HG02852 (cell line): ENCODE data around the gene CLIC1.

ENCODE experiments used
- ATAC-seq: cut with Tn5 transposase; IDR thresholded peaks from one replicate; pipeline ENCODE4 v1.9.1; 2021; ENCODE audit warnings: mild to moderate bottlenecking, moderate library complexity; ENCODE audit not compliant: unreplicated experiment

Gene CLIC1

DNA sequence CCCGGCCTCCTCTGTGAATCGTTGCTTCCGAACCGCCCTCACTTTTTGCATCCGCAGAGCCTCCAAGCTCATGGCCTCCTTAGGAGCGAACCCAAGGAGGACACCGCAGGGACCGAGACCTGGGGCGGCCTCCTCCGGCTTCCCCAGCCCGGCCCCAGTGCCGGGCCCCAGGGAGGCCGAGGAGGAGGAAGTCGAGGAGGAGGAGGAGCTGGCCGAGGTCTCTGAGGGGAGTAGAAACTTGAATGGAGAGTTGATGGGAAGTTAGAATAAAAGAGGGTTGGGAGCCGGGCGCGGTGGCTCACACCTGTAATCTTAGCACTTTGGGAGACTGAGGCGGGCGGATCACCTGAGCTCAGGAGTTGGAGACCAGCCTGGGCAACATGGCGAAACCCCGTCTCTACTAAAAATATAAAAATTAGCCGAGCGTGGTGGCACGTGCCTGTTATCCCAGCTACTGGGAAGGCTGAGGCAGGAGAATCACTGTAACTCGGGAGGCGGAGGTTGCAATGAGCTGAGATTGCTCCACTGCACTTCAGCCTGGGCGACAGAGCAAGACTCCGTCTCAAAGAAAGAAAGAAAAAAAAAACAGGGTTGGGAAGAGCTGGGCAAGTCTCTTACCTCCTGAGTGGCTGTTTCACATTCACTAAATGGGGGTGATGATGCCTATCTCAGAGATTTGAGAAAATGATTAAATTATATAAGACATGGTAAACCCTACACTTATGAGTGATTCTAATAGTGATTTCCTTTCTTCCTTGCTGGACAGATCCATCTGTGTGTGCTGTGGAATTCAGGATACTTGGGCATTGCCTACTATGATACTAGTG lies 4.3 kb upstream of the CLIC1 start:
- ATAC-seq = peak; percentile 1

GRCh38 chr6:31739639-31740396 lies 3.5 kb upstream of the CLIC1 start, which contains the start of gene MSH5:
Gene MSH5, plus strand, starts transcription at chr6:31740005. Its CDS starts 462 bp downstream, at chr6:31740467.
- ATAC-seq = peak; percentile 72

DNA sequence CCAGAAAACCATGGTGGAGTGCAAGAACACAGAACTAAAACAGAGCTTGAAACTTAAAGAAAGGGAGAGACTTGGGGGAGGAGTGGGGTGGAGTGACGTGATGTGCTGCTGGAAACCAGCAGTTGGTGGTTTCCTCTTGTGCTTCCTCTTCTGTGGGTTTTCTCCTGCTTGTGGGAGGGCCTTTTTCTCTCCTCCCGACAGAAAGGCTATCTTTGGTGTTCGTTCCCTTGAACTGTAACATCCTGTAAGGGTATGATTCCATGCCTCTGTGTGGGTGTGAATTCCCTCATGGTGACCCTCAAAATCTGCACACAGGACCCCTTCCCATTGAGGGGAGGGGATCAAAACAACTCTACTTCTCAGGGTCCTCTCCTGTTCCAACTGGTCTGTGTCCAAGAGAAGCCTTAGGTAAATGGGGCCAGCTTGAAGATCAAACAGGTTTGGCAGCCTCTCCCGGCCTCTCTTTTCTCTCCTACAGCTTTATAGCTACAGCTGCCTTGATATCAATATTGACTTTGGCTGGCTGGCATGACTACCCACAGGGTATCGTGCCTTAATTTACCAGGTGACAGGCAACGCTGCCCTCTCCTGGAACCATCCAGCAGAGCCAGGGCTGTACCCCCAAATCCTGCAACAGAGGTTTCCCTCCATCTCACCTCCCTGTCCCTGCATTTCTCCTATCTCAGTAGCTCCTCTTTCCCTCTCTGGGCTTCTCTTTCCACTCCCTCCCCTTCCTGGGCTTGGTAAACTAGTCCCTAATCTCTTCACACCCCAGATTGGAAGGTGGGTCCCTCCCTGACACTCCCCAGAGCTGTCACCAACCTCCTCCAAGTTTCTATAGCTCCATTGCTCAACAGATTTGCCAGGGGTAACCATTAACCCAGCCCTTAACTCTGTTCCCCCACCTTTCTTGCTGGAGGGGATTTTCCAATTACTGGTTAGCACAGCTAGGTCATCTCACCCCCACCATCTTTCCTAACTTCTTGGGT lies 2.0 kb upstream of the CLIC1 start:
- no peak for ATAC-seq

GRCh38 chr6:31737315-31737990 lies 1.1 kb upstream of the CLIC1 start:
- ATAC-seq = no peak

- ATAC-seq = no peak
These were observed 511 bp upstream of the CLIC1 start for GRCh38 chr6:31736768-31737314.

- ATAC-seq = no peak
These were observed 1.4 kb downstream of the CLIC1 start for GRCh38 chr6:31734821-31735406.

DNA sequence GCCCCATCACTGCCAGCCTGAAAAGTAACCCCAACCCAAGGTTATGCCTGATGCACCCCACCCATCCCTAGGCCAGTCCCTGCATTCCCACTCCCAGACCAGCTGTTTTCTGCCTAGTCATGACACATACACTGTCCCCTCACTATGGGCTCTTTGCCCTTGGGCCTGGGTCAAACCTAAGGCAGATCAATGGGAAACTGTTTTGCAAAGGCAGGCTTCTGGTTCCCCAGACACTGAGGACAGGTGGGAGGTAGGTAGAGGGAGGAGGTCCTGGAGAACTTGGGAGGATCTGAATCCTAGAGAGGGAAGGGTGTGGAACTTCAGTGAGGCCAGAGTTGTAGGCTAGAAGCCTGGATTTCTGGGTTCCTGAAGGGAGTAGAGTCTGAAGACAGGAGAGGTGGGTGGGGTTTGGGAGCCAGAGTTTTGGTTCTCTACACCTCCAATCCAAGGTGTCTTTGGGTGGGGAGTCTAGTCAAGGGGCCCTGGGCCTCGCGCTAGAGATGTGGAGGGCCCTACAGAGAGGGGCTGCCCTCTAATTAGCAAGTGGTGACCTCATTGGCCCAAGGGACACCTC lies 2.0 kb downstream of the CLIC1 start:
- no peak for ATAC-seq

DNA sequence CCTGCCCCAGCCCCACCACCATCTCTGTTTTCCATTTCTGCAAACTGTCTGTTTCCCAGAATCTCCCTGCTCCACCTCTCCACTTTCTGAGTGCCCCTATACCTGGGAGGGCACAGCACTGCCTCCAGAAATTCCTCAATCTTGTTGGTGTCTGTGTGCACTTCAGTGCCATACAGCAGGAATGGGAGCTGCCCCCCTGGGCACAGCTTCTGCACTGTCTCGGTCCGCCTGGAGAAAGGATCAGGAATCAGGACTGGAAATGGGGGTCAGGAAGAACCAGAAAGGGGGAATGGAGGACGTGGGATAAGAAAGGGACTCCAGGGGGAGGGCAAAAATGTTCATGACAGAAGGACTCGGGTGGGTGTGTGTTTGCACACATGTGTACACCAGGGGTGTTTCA lies 2.6 kb downstream of the CLIC1 start:
- ATAC-seq = no peak

GRCh38 chr6:31732029-31732428 lies 4.3 kb downstream of the CLIC1 start:
- ATAC-seq = no peak

DNA sequence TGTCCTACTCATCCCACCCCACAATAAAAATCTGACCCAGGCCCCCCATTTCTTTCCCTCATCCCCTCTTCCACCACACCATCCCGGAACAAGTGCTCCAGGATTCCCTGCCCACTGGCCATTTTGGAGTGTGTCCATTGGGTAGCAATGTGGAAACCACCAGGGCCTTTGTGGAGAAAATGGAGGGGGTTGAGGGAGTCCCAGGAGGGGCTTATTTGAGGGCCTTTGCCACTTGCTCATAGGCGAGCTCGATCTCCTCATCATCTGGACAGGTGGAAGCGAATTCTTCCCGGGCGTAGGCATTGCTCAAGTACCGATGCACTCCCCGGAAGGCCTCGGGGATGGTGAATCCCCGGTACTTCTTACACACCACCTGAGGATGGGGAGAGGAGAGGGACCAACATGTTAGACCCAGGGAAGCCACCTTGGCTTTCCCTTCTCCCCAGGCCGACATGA lies 5.7 kb downstream of the CLIC1 start:
- no peak for ATAC-seq

- peak; percentile 32 for ATAC-seq
These were observed 6.2 kb downstream of the CLIC1 start for GRCh38 chr6:31729979-31730630.

GRCh38 chr6:31729515-31729978 lies 6.8 kb downstream of the CLIC1 start:
- peak; percentile 53 for ATAC-seq

- no peak for ATAC-seq
These were observed 7.4 kb downstream of the CLIC1 start, which contains the start of gene DDAH2 for GRCh38 chr6:31728767-31729514. Gene DDAH2, minus strand, starts transcription at chr6:31729299. Its CDS starts 138 bp downstream, at chr6:31729161.

DNA sequence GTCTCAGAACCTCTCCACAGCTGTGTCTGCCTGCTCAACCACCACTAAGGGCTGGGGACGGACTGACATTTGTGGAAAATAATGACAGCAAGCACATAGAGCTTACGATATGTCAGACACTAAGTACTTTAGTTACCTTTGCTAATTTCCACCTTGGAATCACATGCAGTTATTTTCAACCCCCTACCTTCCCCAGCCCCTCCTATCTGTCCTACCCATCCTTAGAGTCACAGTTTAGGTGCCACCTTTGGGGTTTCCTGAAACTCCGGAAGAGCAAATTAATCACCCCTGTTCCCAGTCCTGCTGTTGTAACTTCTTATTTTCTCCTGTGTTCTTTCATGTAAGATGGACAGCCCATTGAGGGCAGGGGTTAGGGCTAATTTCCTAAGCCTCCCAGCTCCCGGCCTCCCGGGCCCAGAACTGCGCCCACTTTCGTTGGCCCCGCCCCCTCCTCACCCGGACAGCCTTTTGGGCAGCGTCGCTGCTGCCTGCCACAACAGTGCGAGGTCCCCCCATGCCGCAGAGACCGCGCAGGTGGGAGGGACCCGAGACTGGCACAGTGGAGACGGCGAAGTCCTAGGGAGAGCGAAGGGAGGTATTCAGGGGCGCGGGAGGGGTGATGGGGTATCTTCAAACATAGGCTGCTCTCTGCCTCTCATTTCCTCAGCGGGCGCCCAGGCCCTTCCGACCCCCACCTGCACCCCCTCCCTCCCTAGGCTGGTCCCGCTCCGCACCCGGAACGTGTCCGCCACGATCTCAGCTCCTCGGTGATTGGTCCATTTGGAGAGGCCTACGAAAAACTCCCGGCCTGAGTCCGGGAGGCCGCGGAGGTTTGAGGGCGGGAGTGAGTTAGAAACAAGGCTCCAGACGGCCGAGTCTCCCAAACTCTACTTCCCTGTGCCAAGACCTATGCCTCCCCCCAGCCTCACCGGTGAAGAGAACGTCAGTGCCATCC lies 8.3 kb downstream of the CLIC1 start:
- ATAC-seq = no peak

- ATAC-seq = peak; percentile 56
These were observed 9.2 kb downstream of the CLIC1 start for GRCh38 chr6:31727034-31727716.
